Umbilical cord (tissue), 2 donors: ENCODE results near the gene ANKIB1. TPM values are rescaled to one million over a fixed set of nuclear protein-coding genes. Genes with fewer than 3 reads are reported as not detected.
A peak's percentile ranks its signal among the peaks of the same experiment; 100 is the strongest.
"Not testable (repeated sequence)": the region's sequence is repeated elsewhere in the genome, so short reads cannot be mapped to it uniquely, and the experiment has no call there.

ENCODE experiments used
- DNase-seq: peaks from one replicate; pipeline ENCODE4 v3.0.0-alpha.2; 2015; ENCODE audit warnings: low spot score
- total RNA-seq: library from RNA; depleted of rRNA; stranded (reverse); fragments of >200 nt; gene quantifications from one replicate; pipeline ENCODE4 v1.2.3, GENCODE V29; 2014; ENCODE audit warnings: low replicate concordance; ENCODE audit not compliant: insufficient read depth

The ANKIB1 gene
- total RNA-seq, 1 donor from 2014 or later = 57.3 TPM

GRCh38 chr7:92325858-92326257 is 80.1 kb downstream of the ANKIB1 start:
- no peak for DNase-seq

GRCh38 chr7:92330835-92331438 is 85.2 kb downstream of the ANKIB1 start:
- no peak for DNase-seq

GRCh38 chr7:92331508-92331907 is 85.7 kb downstream of the ANKIB1 start:
- no peak for DNase-seq

GRCh38 chr7:92332782-92333181 is 87.0 kb downstream of the ANKIB1 start:
- DNase-seq = no peak

GRCh38 chr7:92333866-92334265 is 88.1 kb downstream of the ANKIB1 start:
- DNase-seq = no peak

GRCh38 chr7:92335574-92335973 is 89.8 kb downstream of the ANKIB1 start:
- DNase-seq = no peak

GRCh38 chr7:92336662-92337340 is 91.0 kb downstream of the ANKIB1 start:
- no peak for DNase-seq

GRCh38 chr7:92340016-92340415 is 94.2 kb downstream of the ANKIB1 start:
- no peak for DNase-seq

- no peak for DNase-seq
Observed at GRCh38 chr7:92343714-92344113, 97.9 kb downstream of the ANKIB1 start.

GRCh38 chr7:92352009-92352408 is 106.2 kb downstream of the ANKIB1 start:
- DNase-seq = no peak

GRCh38 chr7:92354214-92354613 is 108.4 kb downstream of the ANKIB1 start:
- DNase-seq = no peak

- DNase-seq = no peak
Observed at GRCh38 chr7:92356406-92356805, 110.6 kb downstream of the ANKIB1 start.

- DNase-seq = no peak
Observed at GRCh38 chr7:92357260-92357659, 111.5 kb downstream of the ANKIB1 start.

- not testable (repeated sequence) for DNase-seq
Observed at GRCh38 chr7:92359179-92359578, 113.4 kb downstream of the ANKIB1 start.

GRCh38 chr7:92359801-92360200 is 114.0 kb downstream of the ANKIB1 start:
- no peak for DNase-seq

GRCh38 chr7:92360387-92360786 is 114.6 kb downstream of the ANKIB1 start:
- no peak for DNase-seq

GRCh38 chr7:92362131-92362530 is 116.4 kb downstream of the ANKIB1 start:
- DNase-seq = peak; percentile 24

- no peak for DNase-seq
Observed at GRCh38 chr7:92366730-92367129, 121.0 kb downstream of the ANKIB1 start.

GRCh38 chr7:92368741-92369140 is 123.0 kb downstream of the ANKIB1 start:
- DNase-seq = no peak

GRCh38 chr7:92375013-92375412 is 129.2 kb downstream of the ANKIB1 start:
- DNase-seq = no peak

- DNase-seq = no peak
Observed at GRCh38 chr7:92391071-92391470, 145.3 kb downstream of the ANKIB1 start.

GRCh38 chr7:92397542-92397941 is 151.8 kb downstream of the ANKIB1 start:
- no peak for DNase-seq

- DNase-seq = no peak
Observed at GRCh38 chr7:92400013-92400412, 154.2 kb downstream of the ANKIB1 start.
